Measurements from ENCODE around the gene KLF15. TPM values are rescaled to one million over a fixed set of nuclear protein-coding genes. Genes with fewer than 3 reads are reported as not detected.

KLF15 gene
- total and polyA plus RNA-seq, 2 experiments from 2014 or later, result 3.5 to 19.8 TPM

- no peaks in the 10 kb centered on the region for H3K9me3 Mint-ChIP-seq
- Histone ChIP-seq H3K4me1 (ENCODE audit: insufficient read depth) (peaks cover 4% of the 10 kb centered on the region; the same call in 1 of the 2 replicates), H4K20me1 (replicated peaks; ENCODE audit: insufficient read depth) (no peaks in the 10 kb centered on the region), H3K36me3 (ENCODE audit: insufficient read depth) (no peaks in the 10 kb centered on the region), H2AFZ (no peak overlapping the region), H3K79me2 (replicated peaks; ENCODE audit: insufficient read depth) (no peaks in the 10 kb centered on the region), H3K9me2 (ENCODE audit: insufficient read depth) (no peaks in the 10 kb centered on the region), H3K4me2 (no peak overlapping the region), H3K27me3 (ENCODE audit: insufficient read depth) (peaks cover 39% of the 10 kb centered on the region), H3K4me3 (no peak overlapping the region), H3K27ac (ENCODE audit: low read depth) (no peak overlapping the region), H3F3A (replicated peaks; ENCODE audit: low read depth) (no peaks in the 10 kb centered on the region)
- ATAC-seq (no peak), DNase-seq (ENCODE audit: low spot score) (no peak)
- no peak overlapping the region for H3K4me3 Mint-ChIP-seq
- H3K36me3 Mint-ChIP-seq (ENCODE audit: low read depth), result no peaks in the 10 kb centered on the region; the same call in 2 of the 3 replicates
- H3K27ac Mint-ChIP-seq, result no peak overlapping the region
- H3K27me3 Mint-ChIP-seq (ENCODE audit: insufficient read depth, low read depth, poor library complexity), result peaks cover 29% of the 10 kb centered on the region
- H3K4me1 Mint-ChIP-seq, result peaks cover 10% of the 10 kb centered on the region
- no peak for TF ChIP-seq REST (IDR thresholded peaks at IDR 0.05; ENCODE audit: unreplicated experiment)
- no peak for TF ChIP-seq CTCF (conservative IDR thresholded peaks at IDR 0.05; ENCODE audit: low read depth in 2 of 2)
- TF ChIP-seq NANOG (IDR thresholded peaks at IDR 0.05; ENCODE audit: borderline replicate concordance), result no peak
- TF ChIP-seq CREB1 (CRISPR knock-in tag; IDR thresholded peaks at IDR 0.05; ENCODE audit: low read depth), result no peak
- no peak for TF ChIP-seq ETS1 (IDR thresholded peaks at IDR 0.05)
- no peak for TF ChIP-seq POLR2AphosphoS5 (IDR thresholded peaks at IDR 0.05; ENCODE audit: low read depth)
- no peak for TF ChIP-seq EZH2 (IDR thresholded peaks at IDR 0.05; ENCODE audit: low read depth, unreplicated experiment)
- TF ChIP-seq JUNB (IDR thresholded peaks at IDR 0.05; ENCODE audit: unreplicated experiment), result no peak
- TF ChIP-seq ZNF114 (CRISPR knock-in tag; IDR thresholded peaks at IDR 0.05), result no peak
- TF ChIP-seq STAT1 (IDR thresholded peaks at IDR 0.05; ENCODE audit: unreplicated experiment), result no peak
- TF ChIP-seq ZNF462 (CRISPR knock-in tag; IDR thresholded peaks at IDR 0.05), result no peak
Observed at GRCh38 chr3:126396536-126396935, 39.3 kb upstream of the KLF15 start.
